Mucosa of stomach (tissue), 1 donor: ENCODE data around the gene LHX8.
"Not testable (repeated sequence)": the region's sequence is repeated elsewhere in the genome, so short reads cannot be mapped to it uniquely, and the experiment has no call there.

ENCODE experiments used
- H3K27me3 ChIP-seq: one replicate; pipeline ENCODE4 v1.7.0; 2013; ENCODE audit warnings: mild to moderate bottlenecking, low read length; ENCODE audit not compliant: control insufficient read depth, insufficient read depth
- H3K36me3 ChIP-seq: one replicate; pipeline ENCODE4 v1.7.0; 2013; ENCODE audit warnings: low read length; ENCODE audit not compliant: control insufficient read depth, insufficient read depth
- H3K4me1 ChIP-seq: one replicate; pipeline ENCODE4 v1.7.0; 2013; ENCODE audit warnings: mild to moderate bottlenecking, low read length; ENCODE audit not compliant: control insufficient read depth, insufficient read depth
- H3K4me3 ChIP-seq: one replicate; pipeline ENCODE4 v1.7.0; 2013; ENCODE audit warnings: low read length
- H3K9ac ChIP-seq: one replicate; pipeline ENCODE4 v1.7.0; 2013; ENCODE audit warnings: mild to moderate bottlenecking, low read length, moderate library complexity
- H3K9me3 ChIP-seq: one replicate; pipeline ENCODE4 v1.7.0; 2013; ENCODE audit warnings: mild to moderate bottlenecking, low read length, moderate library complexity; ENCODE audit not compliant: control insufficient read depth
- donor health status: Pancreatic carcinoma.

The LHX8 gene

DNA sequence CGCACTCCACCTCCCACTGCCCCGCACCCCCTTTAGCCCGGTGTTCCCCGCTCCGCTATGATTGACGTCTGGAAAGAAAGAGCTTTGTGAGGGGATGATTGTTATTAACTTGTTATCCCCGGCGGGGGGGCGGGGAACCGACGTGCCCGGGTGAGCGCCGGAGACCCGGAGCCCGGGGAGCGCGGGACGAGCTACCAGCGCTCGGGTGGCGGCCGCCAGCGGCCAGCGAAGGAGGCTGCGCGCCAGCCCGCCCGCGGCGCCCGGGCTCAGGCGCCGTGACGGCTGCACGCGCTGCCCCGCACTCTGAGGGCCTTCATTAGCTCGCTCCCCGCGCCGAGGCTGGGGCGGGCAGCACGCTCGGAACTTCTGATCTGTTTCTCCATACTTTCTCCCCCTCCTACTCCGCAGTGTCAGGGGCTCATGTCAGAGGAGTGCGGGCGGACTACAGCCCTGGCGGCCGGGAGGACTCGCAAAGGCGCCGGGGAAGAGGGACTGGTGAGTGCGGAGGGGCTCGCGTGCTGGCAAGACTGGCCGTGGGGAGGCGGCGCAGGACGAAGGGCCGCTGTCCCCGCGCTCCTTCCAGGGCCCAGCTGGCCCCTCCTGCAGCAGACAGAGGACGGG lies 2.1 kb downstream of the LHX8 start:
- Histone ChIP-seq H3K36me3 (no peaks in the 10 kb centered on the region), H3K27me3 (peaks cover 68% of the 10 kb centered on the region), H3K9ac (no peak overlapping the region), H3K9me3 (no peaks in the 10 kb centered on the region), H3K4me1 (no peaks in the 10 kb centered on the region), H3K4me3 (no peak overlapping the region)

DNA sequence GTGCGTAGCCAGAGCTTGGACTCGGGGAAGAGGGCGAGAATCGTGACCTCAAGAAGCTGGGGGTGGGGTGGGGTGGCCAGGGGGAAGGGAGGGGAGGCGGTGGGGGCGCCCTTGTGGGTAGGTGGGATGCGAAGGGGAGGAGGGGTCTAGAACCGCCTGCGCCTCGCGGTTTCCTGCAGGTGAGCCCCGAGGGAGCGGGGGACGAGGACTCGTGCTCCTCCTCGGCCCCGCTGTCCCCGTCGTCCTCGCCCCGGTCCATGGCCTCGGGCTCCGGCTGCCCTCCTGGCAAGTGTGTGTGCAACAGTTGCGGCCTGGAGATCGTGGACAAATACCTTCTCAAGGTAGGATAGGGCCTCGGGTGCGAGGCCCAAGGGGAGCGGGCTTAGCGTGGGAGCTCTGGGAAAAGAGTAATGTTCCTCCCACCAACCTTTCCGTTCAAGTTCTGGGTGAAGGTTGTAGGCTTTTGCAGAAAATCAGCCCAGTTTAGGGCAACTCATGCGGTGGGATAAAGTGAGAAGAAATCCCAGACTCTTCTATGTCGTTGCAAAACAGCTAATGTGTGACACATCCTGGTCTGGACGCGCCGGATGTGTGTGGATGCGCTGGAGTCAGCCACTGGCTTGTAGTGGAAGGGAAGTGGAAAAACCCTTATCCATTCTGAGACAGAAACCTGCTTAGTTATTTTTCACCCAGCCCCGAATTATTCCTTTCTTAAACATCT lies 2.9 kb downstream of the LHX8 start:
- H3K36me3 ChIP-seq = no peaks in the 10 kb centered on the region
- H3K4me1 ChIP-seq = no peaks in the 10 kb centered on the region
- H3K27me3 ChIP-seq = peaks cover 60% of the 10 kb centered on the region
- no peak overlapping the region for H3K9ac ChIP-seq
- no peak overlapping the region for H3K4me3 ChIP-seq
- H3K9me3 ChIP-seq = no peaks in the 10 kb centered on the region

DNA sequence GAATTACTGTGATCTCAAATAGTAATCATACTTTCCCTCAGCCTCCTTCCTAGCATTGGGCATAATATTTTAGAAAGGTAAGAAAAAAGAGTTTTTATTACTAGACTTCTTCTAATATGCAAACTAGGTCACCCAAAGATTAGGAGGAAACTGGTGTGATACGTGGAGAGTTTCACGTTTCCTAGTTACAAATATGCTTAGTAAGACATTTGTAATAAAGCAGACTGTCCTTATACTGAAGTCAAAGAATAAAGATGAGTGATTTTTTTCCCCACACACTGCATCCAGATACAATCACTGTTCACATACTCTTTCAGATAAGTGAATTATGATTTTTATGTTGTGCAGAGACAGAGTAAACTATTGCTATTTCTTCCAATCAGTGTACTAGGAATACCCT lies 17.9 kb downstream of the LHX8 start:
- Histone ChIP-seq H3K36me3 (no peaks in the 10 kb centered on the region), H3K9me3 (no peaks in the 10 kb centered on the region), H3K4me3 (no peak overlapping the region), H3K27me3 (peaks cover 3% of the 10 kb centered on the region), H3K9ac (no peak overlapping the region), H3K4me1 (no peaks in the 10 kb centered on the region)

DNA sequence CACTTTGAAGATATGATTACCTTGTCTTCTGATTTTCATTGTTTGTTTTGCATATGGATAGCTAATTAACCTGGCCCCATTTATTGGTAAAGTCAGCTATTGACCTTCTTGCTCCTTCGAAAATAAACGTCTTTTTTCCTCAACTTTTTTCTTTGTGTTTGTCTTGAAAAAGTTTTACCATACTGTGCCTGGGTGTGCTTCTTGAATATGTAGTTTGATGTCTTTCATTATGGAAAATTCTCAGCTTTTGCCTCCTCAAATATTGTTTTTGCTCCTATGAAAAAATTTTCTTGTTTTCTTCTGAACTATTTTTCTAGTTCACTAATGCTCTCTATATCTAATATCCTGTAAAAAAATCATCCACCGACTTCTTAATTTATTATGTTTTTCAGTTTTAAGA lies 25.0 kb downstream of the LHX8 start:
- no peaks in the 10 kb centered on the region for H3K36me3 ChIP-seq
- H3K27me3 ChIP-seq = no peaks in the 10 kb centered on the region
- no peaks in the 10 kb centered on the region for H3K9me3 ChIP-seq
- H3K4me1 ChIP-seq = no peaks in the 10 kb centered on the region
- no peak overlapping the region for H3K4me3 ChIP-seq
- H3K9ac ChIP-seq = no peak overlapping the region

DNA sequence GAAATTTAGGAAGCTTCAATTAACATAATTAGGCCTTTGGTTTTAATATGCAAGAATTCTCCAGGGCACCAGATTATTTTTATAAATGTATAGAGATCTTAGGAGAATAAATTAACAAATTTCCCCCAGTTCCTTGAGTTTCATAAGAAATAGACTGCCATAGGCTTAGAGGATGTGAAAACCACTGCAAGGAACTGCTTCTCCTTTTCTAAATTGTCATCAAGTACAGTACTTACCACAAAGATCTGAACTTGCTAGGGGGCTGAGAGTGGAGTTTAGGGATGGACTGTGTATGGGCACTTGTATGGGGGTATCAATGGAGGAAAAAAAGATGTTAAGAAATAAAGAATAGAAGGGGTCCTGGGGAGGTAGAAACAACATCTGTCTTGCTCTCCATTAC lies 31.1 kb downstream of the LHX8 start:
- Histone ChIP-seq H3K27me3 (no peaks in the 10 kb centered on the region), H3K9ac (no peak overlapping the region), H3K4me3 (no peak overlapping the region), H3K9me3 (no peaks in the 10 kb centered on the region), H3K4me1 (no peaks in the 10 kb centered on the region), H3K36me3 (no peaks in the 10 kb centered on the region)

DNA sequence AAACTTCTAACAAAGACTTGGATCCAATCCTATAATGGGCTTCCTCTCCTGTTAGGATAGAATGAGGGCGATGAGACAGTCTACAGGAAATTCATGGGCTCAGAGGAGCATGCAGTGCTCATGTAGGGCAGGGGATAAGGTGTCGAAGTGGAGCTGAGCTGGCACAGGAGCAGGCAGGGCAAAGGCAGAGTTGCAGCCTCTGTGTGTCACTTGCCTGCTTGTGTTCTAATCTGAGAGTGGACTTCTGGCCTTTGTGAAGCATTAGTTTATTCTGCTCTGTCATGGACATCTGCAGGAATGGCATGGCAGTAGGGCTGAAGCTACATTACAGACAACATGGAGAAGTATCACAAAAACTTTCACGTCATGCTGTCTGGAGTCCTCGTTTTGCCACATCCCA lies 32.6 kb downstream of the LHX8 start:
- H3K9ac ChIP-seq = no peak overlapping the region
- no peaks in the 10 kb centered on the region for H3K27me3 ChIP-seq
- no peaks in the 10 kb centered on the region for H3K36me3 ChIP-seq
- H3K4me3 ChIP-seq = no peak overlapping the region
- no peaks in the 10 kb centered on the region for H3K4me1 ChIP-seq
- H3K9me3 ChIP-seq = no peaks in the 10 kb centered on the region

- Histone ChIP-seq H3K27me3 (no peaks in the 10 kb centered on the region), H3K36me3 (no peaks in the 10 kb centered on the region), H3K4me1 (no peaks in the 10 kb centered on the region), H3K9me3 (no peaks in the 10 kb centered on the region), H3K4me3 (no peak overlapping the region), H3K9ac (no peak overlapping the region)
Observed at GRCh38 chr1:75170011-75170410, 35.8 kb downstream of the LHX8 start.

DNA sequence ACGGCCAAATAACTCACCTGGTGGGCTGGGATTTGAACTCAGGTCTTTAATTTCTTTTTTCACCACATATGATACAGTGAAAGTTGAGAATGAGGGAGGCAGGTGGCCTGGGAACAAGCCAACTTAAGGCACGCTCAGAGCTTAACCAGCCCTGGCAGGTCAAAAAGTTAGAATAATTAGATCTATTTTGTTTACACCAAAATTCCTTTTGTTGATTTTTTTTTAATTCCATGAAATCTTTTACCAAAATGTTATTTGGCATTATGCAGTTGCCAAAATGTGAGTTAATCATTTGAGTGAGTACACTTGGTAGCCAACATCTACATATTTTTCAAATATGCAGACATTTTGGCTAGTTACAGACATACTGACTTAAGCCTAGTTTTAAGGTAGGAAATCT lies 36.8 kb downstream of the LHX8 start:
- Histone ChIP-seq H3K9ac (no peak overlapping the region), H3K27me3 (no peaks in the 10 kb centered on the region), H3K4me3 (no peak overlapping the region), H3K36me3 (no peaks in the 10 kb centered on the region), H3K4me1 (no peaks in the 10 kb centered on the region), H3K9me3 (no peaks in the 10 kb centered on the region)

GRCh38 chr1:75171876-75172275 lies 37.7 kb downstream of the LHX8 start:
- Histone ChIP-seq H3K4me3 (no peak overlapping the region), H3K4me1 (no peaks in the 10 kb centered on the region), H3K9ac (no peak overlapping the region), H3K36me3 (no peaks in the 10 kb centered on the region), H3K9me3 (no peaks in the 10 kb centered on the region), H3K27me3 (no peaks in the 10 kb centered on the region)

- H3K9ac ChIP-seq = no peak overlapping the region
- no peaks in the 10 kb centered on the region for H3K9me3 ChIP-seq
- no peak overlapping the region for H3K4me3 ChIP-seq
- no peaks in the 10 kb centered on the region for H3K36me3 ChIP-seq
- H3K27me3 ChIP-seq = no peaks in the 10 kb centered on the region
- no peaks in the 10 kb centered on the region for H3K4me1 ChIP-seq
Observed at GRCh38 chr1:75172556-75172955, 38.4 kb downstream of the LHX8 start.

GRCh38 chr1:75174031-75174760 lies 40.0 kb downstream of the LHX8 start:
- Histone ChIP-seq H3K27me3 (no peaks in the 10 kb centered on the region), H3K4me3 (no peak overlapping the region), H3K9ac (no peak overlapping the region), H3K36me3 (no peaks in the 10 kb centered on the region), H3K9me3 (no peaks in the 10 kb centered on the region), H3K4me1 (no peaks in the 10 kb centered on the region)

DNA sequence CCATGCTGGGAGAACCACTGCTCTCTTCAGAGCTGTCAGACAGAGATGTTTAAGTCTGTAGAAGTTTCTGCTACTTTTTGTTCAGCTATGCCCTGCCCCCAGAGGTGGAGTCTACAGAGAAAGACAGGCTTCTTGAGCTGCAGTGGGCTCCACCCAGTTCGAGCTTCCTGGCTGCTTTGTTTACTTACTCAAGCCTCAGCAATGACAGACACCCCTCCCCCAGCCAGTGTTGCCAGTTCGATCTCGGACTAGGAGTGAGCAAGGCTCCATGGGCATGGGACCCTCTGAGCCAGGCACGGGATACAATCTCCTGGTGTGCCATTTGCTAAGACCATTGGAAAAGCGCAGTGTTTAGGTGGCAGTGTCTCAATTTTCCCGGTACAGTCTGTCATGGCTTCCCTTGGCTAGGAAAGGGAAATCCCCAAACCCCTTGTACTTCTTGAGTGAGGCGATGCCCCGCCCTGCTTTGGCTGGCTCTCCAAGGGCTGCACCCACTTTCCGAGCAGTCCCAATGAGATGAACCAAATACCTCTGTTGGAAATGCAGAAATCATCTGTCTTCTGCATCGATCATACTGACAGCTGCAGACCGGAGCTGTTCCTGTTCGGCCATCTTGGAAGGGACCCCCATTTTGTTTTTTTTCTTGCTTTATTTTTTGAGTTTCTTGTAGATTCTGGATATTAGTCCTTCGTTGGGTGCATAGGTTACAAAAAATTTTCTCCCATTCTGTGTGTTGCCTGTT lies 47.2 kb downstream of the LHX8 start:
- H3K4me1 ChIP-seq, H3K27me3 ChIP-seq, H3K4me3 ChIP-seq, H3K9me3 ChIP-seq, H3K36me3 ChIP-seq, H3K9ac ChIP-seq: not testable (repeated sequence)
